Retinal pigment epithelial cell (primary cell): ENCODE data around the gene FAT2.
"Not testable (repeated sequence)": the region's sequence is repeated elsewhere in the genome, so short reads cannot be mapped to it uniquely, and the experiment has no call there.

Experiments used
- DNase-seq: peaks from one replicate; pipeline ENCODE4 v3.0.0-alpha.2; 2010; ENCODE audit warnings: low read depth
- H3K4me3 ChIP-seq: 2 replicates; pipeline ENCODE4 v1.5.1; 2011; ENCODE audit warnings: mild to moderate bottlenecking, low read length, control low read depth, moderate library complexity
- TF ChIP-seq, protein P1 (sequence below): conservative IDR thresholded peaks from 2 replicates; pipeline ENCODE4 v1.5.1; 2011; ENCODE audit warnings: low read depth, low read length, control low read depth, inconsistent platforms

Gene FAT2

DNA sequence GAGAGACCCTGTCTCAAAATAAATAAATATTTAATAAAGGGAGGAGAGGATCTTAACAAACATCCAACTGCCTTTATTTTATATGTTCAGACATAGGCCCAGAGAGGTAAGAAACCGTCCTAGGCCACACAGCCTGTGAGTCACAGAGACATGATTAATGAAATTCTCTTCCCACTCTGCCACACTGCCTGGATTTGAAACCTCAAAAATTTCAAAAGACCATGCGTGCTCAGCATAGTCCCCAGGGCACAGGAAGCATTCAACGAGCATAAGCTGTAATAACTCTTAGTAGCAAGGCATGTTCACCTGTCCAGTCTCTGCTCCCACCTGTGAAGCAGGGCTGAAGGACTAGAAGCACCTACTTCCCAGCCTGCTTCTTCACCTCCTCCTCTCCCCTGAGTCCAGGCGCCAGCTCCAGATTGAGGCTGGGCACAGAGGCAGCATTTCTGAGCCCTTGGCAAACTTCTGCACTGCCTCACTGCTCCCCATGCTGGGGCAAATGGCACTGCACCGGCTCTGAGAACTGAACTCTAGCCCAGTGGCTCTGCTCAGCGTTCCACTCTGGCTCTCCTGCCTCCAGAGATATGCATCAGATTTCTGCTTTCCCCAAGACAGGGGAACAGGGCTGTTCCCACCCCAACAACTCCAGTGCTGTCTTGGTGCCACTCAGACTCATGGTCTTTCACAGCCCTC lies 1.1 kb downstream of the FAT2 start:
- DNase-seq: no peak
- TF ChIP-seq, protein P1, sequence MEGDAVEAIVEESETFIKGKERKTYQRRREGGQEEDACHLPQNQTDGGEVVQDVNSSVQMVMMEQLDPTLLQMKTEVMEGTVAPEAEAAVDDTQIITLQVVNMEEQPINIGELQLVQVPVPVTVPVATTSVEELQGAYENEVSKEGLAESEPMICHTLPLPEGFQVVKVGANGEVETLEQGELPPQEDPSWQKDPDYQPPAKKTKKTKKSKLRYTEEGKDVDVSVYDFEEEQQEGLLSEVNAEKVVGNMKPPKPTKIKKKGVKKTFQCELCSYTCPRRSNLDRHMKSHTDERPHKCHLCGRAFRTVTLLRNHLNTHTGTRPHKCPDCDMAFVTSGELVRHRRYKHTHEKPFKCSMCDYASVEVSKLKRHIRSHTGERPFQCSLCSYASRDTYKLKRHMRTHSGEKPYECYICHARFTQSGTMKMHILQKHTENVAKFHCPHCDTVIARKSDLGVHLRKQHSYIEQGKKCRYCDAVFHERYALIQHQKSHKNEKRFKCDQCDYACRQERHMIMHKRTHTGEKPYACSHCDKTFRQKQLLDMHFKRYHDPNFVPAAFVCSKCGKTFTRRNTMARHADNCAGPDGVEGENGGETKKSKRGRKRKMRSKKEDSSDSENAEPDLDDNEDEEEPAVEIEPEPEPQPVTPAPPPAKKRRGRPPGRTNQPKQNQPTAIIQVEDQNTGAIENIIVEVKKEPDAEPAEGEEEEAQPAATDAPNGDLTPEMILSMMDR: no peak
- no peak overlapping the region for H3K4me3 ChIP-seq

DNA sequence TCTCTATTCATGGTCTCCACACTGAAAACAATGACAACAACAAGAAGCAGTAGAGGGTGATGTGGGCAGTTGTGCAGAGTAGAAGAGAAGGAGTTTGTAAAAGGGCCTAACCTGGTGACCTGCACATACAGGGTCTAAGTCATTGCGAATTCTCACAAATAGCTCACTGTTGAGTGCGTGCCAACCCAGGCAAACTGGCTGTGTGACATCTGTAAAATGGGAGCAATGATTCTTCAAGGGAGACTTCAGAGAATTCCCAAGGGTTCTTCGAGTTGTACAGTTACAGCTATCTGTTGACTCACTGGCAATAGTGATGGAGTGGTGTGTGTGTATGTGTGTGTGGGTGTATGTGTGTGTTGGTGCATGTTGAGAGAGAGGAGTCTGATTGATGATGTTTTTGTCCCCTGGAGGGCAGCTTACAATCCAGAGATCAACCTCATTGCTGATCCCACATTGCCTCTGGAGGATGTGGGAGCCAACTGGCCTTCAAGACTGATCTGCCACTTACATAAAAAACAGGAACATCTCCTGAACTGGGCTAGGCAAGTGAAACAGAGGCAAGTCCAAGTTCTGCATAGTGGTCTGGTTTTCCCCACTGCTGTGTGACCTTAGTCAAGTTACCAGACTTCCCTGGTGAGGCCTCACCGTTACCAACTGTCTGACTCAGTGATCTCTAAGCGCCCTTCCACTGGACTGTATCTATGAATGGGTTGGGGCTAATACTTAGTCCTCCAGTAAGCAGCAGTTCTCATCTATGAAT lies 3.2 kb downstream of the FAT2 start:
- H3K4me3 ChIP-seq: no peak overlapping the region
- no peak for DNase-seq
- TF ChIP-seq, protein P1: no peak

DNA sequence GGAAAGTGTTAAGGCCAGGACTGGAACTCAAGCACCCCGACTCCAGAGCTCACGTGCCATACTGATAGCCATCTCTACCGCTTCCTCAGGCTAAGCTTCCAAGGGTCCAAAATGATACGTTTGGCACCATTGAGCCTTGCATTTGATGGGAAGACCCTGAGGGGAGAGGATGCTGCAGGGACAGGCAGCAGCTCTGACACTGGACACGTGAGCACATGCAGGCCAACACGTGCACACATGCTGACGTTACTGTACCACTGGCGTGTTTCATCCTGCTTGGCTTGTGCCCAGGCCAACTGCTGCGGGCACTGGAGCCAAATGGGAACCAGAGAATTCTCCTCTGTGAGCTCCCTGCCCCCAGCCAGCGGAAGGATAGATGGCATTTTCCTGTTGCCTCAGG lies 5.2 kb downstream of the FAT2 start:
- no peak overlapping the region for H3K4me3 ChIP-seq
- no peak for DNase-seq

DNA sequence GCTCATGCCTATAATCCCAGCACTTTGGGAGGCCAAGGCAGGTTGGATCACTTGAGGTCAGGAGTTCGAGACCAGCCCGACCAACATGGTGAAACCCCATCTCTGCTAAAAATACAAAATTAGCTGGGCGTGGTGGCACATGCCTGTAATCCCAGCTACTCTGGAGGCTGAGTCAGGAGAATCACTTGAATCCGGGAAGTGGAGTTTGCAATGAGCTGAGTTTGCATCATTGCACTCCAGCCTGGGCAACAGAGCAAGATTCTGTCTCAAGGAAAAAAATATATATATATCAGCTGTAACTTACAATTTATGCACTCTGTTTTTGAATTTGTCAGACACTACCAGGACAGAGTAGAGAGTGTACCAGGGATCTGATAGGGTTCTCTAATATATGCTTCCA lies 5.8 kb downstream of the FAT2 start:
- not testable (repeated sequence) for DNase-seq, H3K4me3 ChIP-seq

More for the DNA sequence above, 5.2 kb downstream of the FAT2 start:
- TF ChIP-seq, protein P1: no peak

DNA sequence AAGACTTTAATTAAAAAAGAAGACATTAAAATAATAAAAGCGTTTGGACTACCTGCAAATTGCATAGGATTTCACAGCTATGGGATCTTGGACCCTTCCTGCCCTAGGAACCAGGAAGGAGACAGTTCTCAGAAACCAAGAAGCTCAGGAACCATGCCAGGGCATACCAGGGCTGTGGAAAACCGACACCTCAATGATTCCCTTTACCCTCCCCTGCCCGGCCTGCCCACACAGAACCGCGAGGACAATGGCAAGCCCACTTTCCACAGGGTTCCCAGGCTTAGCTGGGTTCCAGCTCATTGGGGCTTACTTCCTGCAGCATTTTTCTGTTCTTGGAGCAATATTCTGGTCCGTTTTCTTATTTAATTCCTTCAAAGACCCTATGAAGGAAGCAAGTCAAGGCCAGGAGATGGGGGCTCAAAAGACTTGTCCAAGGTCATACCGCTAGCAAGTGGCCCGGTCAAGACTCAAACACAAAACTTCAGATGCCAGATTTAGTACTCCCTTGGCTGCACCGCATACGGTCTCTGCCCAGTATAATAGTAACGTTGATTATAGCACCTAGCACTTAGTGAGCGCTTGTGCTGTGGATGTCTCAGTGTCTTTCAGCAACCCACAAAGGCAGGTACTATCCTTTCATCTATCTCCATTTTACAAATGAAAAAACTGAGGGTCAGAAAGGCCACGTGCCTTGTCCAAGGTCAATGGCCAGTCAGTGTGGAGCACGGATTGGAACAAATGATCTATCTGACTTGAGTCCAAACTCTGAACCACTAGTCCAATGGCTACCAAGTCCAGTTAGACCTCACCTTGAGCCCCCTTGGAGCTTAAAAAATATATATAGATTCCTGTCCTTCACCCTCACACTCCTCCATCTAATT lies 6.8 kb downstream of the FAT2 start:
- H3K4me3 ChIP-seq: no peak overlapping the region
- no peak for DNase-seq
- TF ChIP-seq, protein P1: no peak

DNA sequence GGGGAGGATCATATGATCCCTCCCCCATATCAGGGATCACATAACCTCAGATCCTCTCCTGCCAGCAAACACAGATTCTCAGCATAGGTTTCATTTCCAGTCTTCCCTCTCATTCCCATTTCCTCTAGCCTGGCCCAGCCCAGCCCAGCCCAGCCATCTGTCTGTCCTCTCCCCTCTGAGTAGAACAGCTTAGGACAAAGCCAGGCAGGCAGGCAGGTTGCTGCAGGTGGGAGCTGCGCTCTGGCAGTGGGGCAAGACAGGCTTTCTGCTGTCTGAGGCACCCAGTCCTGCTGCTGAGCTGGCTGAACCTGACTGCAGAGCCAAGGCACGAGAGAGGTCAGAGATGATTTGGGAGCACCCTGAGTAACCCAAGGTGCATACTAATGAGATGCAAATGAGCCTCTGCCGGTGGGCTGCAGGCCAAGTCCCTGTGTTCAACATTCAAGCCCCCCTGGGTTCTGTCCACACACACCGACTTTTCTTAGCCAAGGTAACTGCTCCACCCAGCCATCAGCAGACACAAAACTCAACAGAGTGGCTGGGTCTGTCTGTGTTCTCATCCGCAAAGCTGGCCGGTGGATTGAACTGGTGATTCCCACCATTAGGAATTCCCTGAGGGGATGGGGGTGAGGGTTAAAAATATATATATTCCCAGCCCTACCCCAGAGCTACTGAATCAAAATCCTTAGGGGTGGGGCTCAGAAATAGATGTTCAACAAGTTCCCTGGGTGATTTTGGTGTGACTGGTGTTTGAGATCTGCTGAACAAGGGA lies 9.1 kb downstream of the FAT2 start:
- DNase-seq: no peak
- H3K4me3 ChIP-seq: no peak overlapping the region
- TF ChIP-seq, protein P1: no peak

DNA sequence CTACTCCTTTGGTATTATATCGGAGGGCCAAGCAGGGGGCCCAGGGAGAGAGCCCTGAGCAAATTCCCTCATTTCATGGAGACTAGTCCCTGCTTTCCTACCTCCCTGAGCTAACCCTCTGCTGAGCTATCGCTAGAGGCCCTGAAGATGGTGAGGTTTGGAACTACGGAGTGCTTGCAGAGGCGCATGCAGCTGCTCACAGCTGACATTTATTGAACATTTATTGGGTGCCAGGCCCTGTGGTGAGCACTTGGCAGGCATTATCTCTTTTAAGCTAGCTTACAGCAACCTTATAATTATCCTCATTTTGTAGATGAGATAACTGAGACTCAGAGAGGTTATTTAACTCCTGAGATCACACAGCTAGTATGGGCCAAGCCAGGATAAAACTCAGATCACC lies 9.8 kb downstream of the FAT2 start:
- TF ChIP-seq, protein P1: no peak
- no peak for DNase-seq
- H3K4me3 ChIP-seq: no peak overlapping the region
